T47D (cell line): ENCODE data around the gene LRRC3.

ENCODE experiments used
- DNase-seq, 2 experiments: peaks; one replicate each; pipeline versions ENCODE4 v3.0.0 to v3.0.0-alpha.2; 2011 to 2012; ENCODE audit warnings: low read depth in 1 of 2, low spot score in 1 of 2
- JUND ChIP-seq: IDR thresholded peaks from 2 replicates; pipeline ENCODE4 v1.6.1; 2012; ENCODE audit warnings: low read depth
- in situ Hi-C: cut with HindIII; loops from 2 replicates; pipeline ENCODE4 v1.10.0; 2016; ENCODE audit warnings: low sequenced_read_pairs, low pct_unique_long_range_greater_than_20kb

Gene LRRC3

DNA sequence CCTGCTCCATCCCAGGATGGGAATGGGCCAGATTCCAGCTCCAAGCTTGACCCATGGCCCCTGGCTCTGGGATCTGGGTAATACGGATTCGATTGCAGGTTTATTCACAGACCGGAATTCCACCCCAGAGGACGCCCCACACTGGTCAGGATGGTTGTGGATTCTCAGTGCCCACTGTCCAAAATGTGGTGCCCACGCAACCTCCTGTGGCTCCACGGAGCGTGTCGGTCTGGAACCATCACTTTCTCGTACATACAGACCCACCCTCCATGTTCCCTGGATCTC lies 53.1 kb downstream of the LRRC3 start:
- in situ Hi-C loops: no loop called here
- DNase-seq: no peak
- no peak for TF ChIP-seq JUND

DNA sequence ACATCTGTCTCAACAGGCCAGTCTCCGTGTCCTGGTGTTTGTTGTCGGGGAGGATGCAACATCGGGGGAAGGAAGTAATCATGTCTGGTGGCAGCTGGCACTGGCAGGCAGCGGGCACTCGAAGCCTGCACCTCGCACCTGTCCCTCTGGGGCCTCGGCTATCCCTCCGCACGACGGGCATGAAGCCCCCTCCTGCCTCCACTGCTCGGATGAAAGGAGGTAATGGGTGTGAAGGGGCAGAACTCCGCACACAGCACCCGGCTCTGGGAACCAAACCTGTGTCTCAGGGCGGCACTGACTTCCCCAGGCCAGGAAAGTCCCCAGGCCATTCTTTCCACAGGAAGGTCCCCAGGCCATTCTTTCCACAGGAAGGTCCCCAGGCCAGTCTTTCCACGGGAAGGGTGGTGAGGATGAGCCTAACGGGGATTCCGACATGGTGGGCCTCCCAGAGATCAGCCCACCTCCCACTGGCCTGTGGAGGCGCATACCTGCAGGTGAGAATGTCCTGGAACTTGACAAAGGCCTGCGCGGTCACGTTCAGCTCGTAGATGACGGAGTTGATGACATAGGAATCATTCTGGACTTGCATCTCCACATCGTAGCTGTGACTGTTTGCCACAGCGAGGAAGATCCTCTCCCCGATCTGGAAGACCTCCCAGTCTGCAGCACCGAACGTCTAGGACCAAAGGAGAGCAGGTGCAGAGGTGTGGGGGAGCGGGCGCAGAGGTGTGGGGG lies 53.6 kb downstream of the LRRC3 start:
- no peak for TF ChIP-seq JUND
- no peak for DNase-seq
- in situ Hi-C loops: no loop called here

DNA sequence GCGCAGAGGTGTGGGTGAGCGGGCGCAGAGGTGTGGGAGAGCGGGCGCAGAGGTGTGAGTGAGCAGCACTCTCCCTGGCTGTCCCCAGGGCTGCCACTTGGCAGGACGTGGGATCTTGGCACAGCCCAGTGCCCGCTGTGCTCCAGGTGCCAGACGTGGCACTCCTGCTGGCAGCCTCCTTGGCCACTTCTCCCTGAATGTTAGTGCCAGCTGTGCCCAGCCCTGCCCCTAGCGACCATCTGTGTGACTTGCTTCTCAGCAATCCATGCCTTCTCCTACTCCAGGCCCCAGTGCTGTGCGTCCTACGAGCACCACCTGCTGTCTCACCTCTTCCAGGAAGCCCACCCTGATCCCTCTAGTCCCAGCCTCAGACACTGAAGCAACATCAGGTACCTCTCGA lies 54.2 kb downstream of the LRRC3 start:
- TF ChIP-seq JUND: no peak
- peak; percentile 92 for DNase-seq
- in situ Hi-C loops: no loop called here

DNA sequence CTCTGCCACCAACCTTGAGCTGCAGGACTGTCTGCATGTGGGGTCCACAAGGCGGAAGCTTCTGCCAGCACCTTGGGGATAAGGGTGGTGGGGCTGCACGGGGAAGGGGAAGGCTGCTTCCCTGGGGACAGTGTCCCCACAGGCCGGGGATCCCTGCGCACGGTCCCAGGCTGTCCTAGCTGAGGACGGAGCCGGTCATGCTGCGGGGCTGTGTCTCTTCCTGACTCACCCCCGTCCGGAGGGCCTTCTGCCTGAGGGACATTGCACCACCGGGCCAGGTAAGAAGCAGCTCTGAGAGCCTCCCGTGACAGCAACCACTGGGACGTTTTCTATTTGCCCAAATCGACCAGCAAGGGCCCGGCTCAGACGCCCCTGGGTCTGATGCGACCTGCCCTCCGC lies 54.8 kb downstream of the LRRC3 start:
- no peak for DNase-seq
- TF ChIP-seq JUND: no peak
- in situ Hi-C loops: no loop called here

DNA sequence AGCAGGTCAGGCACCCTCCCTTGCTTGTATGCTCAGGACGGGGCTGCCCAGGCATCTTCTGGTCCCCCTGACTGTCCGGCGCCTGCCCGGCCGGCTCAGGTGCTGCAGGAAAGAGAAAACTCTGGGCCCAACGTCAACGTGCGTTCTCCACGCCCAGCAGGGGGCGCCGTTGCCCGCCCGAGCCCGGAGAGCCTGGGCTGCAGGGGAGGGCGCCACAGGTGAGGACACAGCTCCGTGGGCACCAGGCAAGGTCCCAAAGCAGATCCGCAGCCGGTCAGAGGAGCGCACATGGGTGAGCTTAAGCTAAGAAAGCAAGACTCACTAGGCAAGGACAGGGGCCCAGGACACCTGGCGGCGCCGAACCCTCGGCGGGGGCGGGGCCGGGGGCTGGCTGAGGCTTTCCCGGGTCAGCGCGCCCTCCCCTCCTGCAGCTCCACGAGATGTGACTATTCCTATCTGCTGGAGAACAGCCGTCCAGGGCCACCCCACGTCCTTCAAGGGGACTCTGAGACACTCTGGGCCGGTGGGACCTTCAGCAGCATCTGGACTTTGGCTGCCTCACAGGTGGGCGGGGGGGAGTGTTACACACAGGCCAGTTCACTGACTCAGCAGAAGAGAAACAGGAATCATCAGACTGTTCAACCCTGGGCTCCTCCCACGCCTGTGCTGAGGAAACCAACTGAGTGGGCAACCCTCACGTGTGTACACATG lies 55.4 kb downstream of the LRRC3 start:
- TF ChIP-seq JUND: no peak
- in situ Hi-C loops: no loop called here
- peak; percentile 86 to 87 for DNase-seq

DNA sequence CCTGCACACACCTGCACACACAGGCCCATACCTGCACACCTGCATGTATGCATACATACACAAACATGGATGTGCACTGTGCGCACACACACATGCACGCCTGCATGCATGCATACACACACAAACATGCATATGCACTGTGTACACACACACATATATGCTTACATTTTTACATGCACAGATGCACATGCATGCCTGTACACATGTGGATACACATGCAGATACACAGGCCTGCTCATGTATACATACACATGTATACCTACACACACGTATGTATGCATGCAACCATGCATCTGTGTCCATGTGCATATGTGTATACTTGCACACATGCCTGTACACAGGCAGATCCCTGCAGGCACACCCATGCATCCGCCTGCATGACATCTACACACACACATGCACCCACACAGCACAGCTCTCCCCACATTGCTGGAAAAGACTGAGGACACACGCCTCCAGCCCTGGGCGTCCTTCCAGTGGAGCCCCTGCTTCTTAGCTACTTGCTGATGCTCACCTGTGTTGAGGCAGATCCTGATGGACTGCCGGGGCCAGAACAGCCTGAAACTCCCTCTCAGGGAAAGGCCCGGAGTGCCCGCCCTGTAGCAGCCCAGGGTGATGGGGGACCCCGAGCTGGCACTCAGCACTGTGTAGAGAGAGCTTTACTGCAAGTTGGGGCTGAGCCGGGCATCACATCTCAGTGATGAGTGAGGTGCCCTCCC lies 56.1 kb downstream of the LRRC3 start:
- no peak for TF ChIP-seq JUND
- no peak for DNase-seq
- in situ Hi-C loops: no loop called here
